Measurements from ENCODE around the gene IMMP2L.

Gene IMMP2L

GRCh38 chr7:111018447-111018846, 543.8 kb downstream of the IMMP2L start:
- no peak for ATAC-seq (ENCODE audit: low read depth)
- no peaks in the 10 kb centered on the region for H3K27me3 ChIP-seq (ENCODE audit: insufficient read depth, poor library complexity, severe bottlenecking)
- TF ChIP-seq CTCF (IDR thresholded peaks at IDR 0.05; ENCODE audit: poor library complexity, severe bottlenecking): no peak

GRCh38 chr7:111014079-111014478, 548.2 kb downstream of the IMMP2L start:
- no peak for ATAC-seq (ENCODE audit: low read depth)
- no peak overlapping the region for H3K4me3 ChIP-seq (ENCODE audit: severe bottlenecking)

More at GRCh38 chr7:111018447-111018846, 543.8 kb downstream of the IMMP2L start:
- DNase-seq (ENCODE audit: low spot score): no peak
- H3K4me1 ChIP-seq (ENCODE audit: insufficient read depth, poor library complexity, severe bottlenecking): peaks cover 1% of the 10 kb centered on the region
- no peaks in the 10 kb centered on the region for H3K36me3 ChIP-seq (ENCODE audit: low read depth)
- H3K4me3 ChIP-seq (ENCODE audit: severe bottlenecking): no peak overlapping the region
- no peaks in the 10 kb centered on the region for H3K9me3 ChIP-seq (ENCODE audit: severe bottlenecking)
- H3K27ac ChIP-seq (ENCODE audit: poor library complexity, severe bottlenecking): no peak overlapping the region

GRCh38 chr7:111012799-111013675, 549.3 kb downstream of the IMMP2L start:
- ATAC-seq (ENCODE audit: low read depth) (peak; percentile 75), DNase-seq (ENCODE audit: low spot score) (no peak)
- Histone ChIP-seq H3K9me3 (ENCODE audit: severe bottlenecking) (no peaks in the 10 kb centered on the region), H3K27me3 (ENCODE audit: insufficient read depth, poor library complexity, severe bottlenecking) (no peaks in the 10 kb centered on the region), H3K4me3 (ENCODE audit: severe bottlenecking) (no peak overlapping the region), H3K4me1 (ENCODE audit: insufficient read depth, poor library complexity, severe bottlenecking) (peaks cover 26% of the 10 kb centered on the region), H3K36me3 (ENCODE audit: low read depth) (no peaks in the 10 kb centered on the region), H3K27ac (ENCODE audit: poor library complexity, severe bottlenecking) (peak overlapping the region; percentile 34)
- no peak for TF ChIP-seq CTCF (IDR thresholded peaks at IDR 0.05; ENCODE audit: poor library complexity, severe bottlenecking)

More at GRCh38 chr7:111014079-111014478, 548.2 kb downstream of the IMMP2L start:
- no peaks in the 10 kb centered on the region for H3K9me3 ChIP-seq (ENCODE audit: severe bottlenecking)
- no peaks in the 10 kb centered on the region for H3K27me3 ChIP-seq (ENCODE audit: insufficient read depth, poor library complexity, severe bottlenecking)
- DNase-seq (ENCODE audit: low spot score): no peak
- no peak overlapping the region for H3K27ac ChIP-seq (ENCODE audit: poor library complexity, severe bottlenecking)
- no peak for TF ChIP-seq CTCF (IDR thresholded peaks at IDR 0.05; ENCODE audit: poor library complexity, severe bottlenecking)
- peaks cover 26% of the 10 kb centered on the region for H3K4me1 ChIP-seq (ENCODE audit: insufficient read depth, poor library complexity, severe bottlenecking)
- no peaks in the 10 kb centered on the region for H3K36me3 ChIP-seq (ENCODE audit: low read depth)

GRCh38 chr7:111012149-111012548, 550.1 kb downstream of the IMMP2L start:
- Histone ChIP-seq H3K4me1 (ENCODE audit: insufficient read depth, poor library complexity, severe bottlenecking) (peaks cover 26% of the 10 kb centered on the region), H3K4me3 (ENCODE audit: severe bottlenecking) (no peak overlapping the region), H3K27ac (ENCODE audit: poor library complexity, severe bottlenecking) (no peak overlapping the region), H3K27me3 (ENCODE audit: insufficient read depth, poor library complexity, severe bottlenecking) (no peaks in the 10 kb centered on the region), H3K36me3 (ENCODE audit: low read depth) (no peaks in the 10 kb centered on the region), H3K9me3 (ENCODE audit: severe bottlenecking) (no peaks in the 10 kb centered on the region)
- DNase-seq (ENCODE audit: low spot score): no peak
- TF ChIP-seq CTCF (IDR thresholded peaks at IDR 0.05; ENCODE audit: poor library complexity, severe bottlenecking): no peak
- ATAC-seq (ENCODE audit: low read depth): peak; percentile 65; the same call in 2 of the 3 replicates

- TF ChIP-seq CTCF (IDR thresholded peaks at IDR 0.05; ENCODE audit: poor library complexity, severe bottlenecking): no peak
- Histone ChIP-seq H3K27ac (ENCODE audit: poor library complexity, severe bottlenecking) (no peak overlapping the region), H3K4me1 (ENCODE audit: insufficient read depth, poor library complexity, severe bottlenecking) (peaks cover 26% of the 10 kb centered on the region), H3K27me3 (ENCODE audit: insufficient read depth, poor library complexity, severe bottlenecking) (no peaks in the 10 kb centered on the region), H3K9me3 (ENCODE audit: severe bottlenecking) (no peaks in the 10 kb centered on the region), H3K4me3 (ENCODE audit: severe bottlenecking) (no peak overlapping the region), H3K36me3 (ENCODE audit: low read depth) (no peaks in the 10 kb centered on the region)
- no peak for DNase-seq (ENCODE audit: low spot score)
- no peak for ATAC-seq (ENCODE audit: low read depth)
Measured at GRCh38 chr7:111011520-111011919, 550.8 kb downstream of the IMMP2L start.

All from RWPE2 (cell line).